Common myeloid progenitor, CD34-positive (primary cell): ENCODE data around the gene RMND1.
"Not testable (repeated sequence)": the region's sequence is repeated elsewhere in the genome, so short reads cannot be mapped to it uniquely, and the experiment has no call there.

ENCODE experiments used
- CTCF ChIA-PET: fragments of 350-600 bp; sonication (Branson Sonifier 250); formaldehyde crosslinking; loops from one replicate; lab custom pipeline; 2021; ENCODE audit warnings: antibody characterized with exemption; lab: Charles Lee
- POLR2A ChIA-PET: fragments of 350-600 bp; sonication (Branson Sonifier 250); formaldehyde crosslinking; loops from one replicate; lab custom pipeline; 2021; ENCODE audit warnings: antibody characterized with exemption; lab: Charles Lee
- DNase-seq, 3 donors: peaks; one replicate each; pipeline versions ENCODE4 v3.0.0 to v3.0.0-alpha.2; 2013
- H3K27ac ChIP-seq, 2 experiments: 1 replicate in 1 of 2; 2 replicates in 1 of 2; pipeline ENCODE4 v1.7.0; 2013; ENCODE audit warnings: inconsistent platforms in 2 of 2, low read length in 2 of 2, mild to moderate bottlenecking in 2 of 2, low read depth in 1 of 2, moderate library complexity in 1 of 2; ENCODE audit not compliant: severe bottlenecking in 2 of 2, insufficient read depth in 1 of 2, poor library complexity in 1 of 2
- H3K27me3 ChIP-seq, 5 experiments: replicated peaks in 2 of 5; 1 replicate in 3 of 5; 2 replicates in 2 of 5; pipeline versions ENCODE4 v1.6.1 to v1.7.0; 2013; ENCODE audit warnings: low read length in 4 of 5, mild to moderate bottlenecking in 2 of 5, moderate library complexity in 2 of 5, inconsistent platforms in 1 of 5; ENCODE audit not compliant: insufficient read depth in 5 of 5, control insufficient read depth in 4 of 5
- H3K36me3 ChIP-seq, 4 experiments: 1 replicate in 2 of 4; 2 replicates in 2 of 4; pipeline versions ENCODE4 v1.6.1 to v1.7.0; 2013; ENCODE audit warnings: low read length in 3 of 4, control low read depth in 1 of 4, mild to moderate bottlenecking in 1 of 4; ENCODE audit not compliant: control insufficient read depth in 4 of 4, insufficient read depth in 4 of 4
- H3K4me1 ChIP-seq, 4 experiments: 1 replicate in 3 of 4; 2 replicates in 1 of 4; pipeline versions ENCODE4 v1.6.1 to v1.7.1; 2013; ENCODE audit warnings: low read length in 3 of 4, mild to moderate bottlenecking in 3 of 4, control low read depth in 1 of 4, inconsistent platforms in 1 of 4, moderate library complexity in 1 of 4; ENCODE audit not compliant: control insufficient read depth in 4 of 4, insufficient read depth in 4 of 4; ENCODE audit errors: control extremely low read depth in 1 of 4
- H3K4me3 ChIP-seq, 7 experiments: 1 replicate in 4 of 7; 2 replicates in 3 of 7; pipeline versions ENCODE4 v1.5.1 to v1.7.0; 2013; ENCODE audit warnings: mild to moderate bottlenecking in 7 of 7, low read length in 6 of 7, moderate library complexity in 6 of 7, inconsistent platforms in 2 of 7, low read depth in 2 of 7, control low read depth in 1 of 7; ENCODE audit not compliant: insufficient read depth in 4 of 7, control insufficient read depth in 1 of 7; ENCODE audit errors: extremely low read depth in 1 of 7
- H3K9me3 ChIP-seq, 5 experiments: 1 replicate in 4 of 5; 2 replicates in 1 of 5; pipeline versions ENCODE4 v1.6.1 to v1.7.1; 2013; ENCODE audit warnings: low read length in 4 of 5, mild to moderate bottlenecking in 2 of 5, inconsistent platforms in 1 of 5, low read depth in 1 of 5, moderate library complexity in 1 of 5; ENCODE audit not compliant: control insufficient read depth in 4 of 5, insufficient read depth in 2 of 5; ENCODE audit errors: control extremely low read depth in 1 of 5
- WGBS: methylation state at CpG from one replicate; pipeline ENCODE4 v1.1.5; 2013; ENCODE audit not compliant: insufficient coverage; 5-methylcytosine and 5-hydroxymethylcytosine counted together

RMND1 gene

GRCh38 chr6:151384151-151384550 lies 67.8 kb downstream of the RMND1 start:
- no peak for DNase-seq
- Histone ChIP-seq H3K36me3 (peaks cover 0 to 4% (median 0%) of the 10 kb centered on the region in 4 experiments), H3K27me3 (no peaks in the 10 kb centered on the region), H3K4me1 (peaks cover 19 to 45% (median 37%) of the 10 kb centered on the region in 4 experiments), H3K9me3 (no peaks in the 10 kb centered on the region), H3K27ac (no peak overlapping the region), H3K4me3 (no peak overlapping the region)
- ChIA-PET CTCF (interaction anchor here (1.0 to 1.9 kb wide), 2 partner anchors 14 to 60 kb away, joined by 4 read pairs; no protein-coding TSS in a partner anchor), POLR2A (no interaction called here)
- WGBS = 100% methylated on average over 4 of the region's 5 CpGs

DNA sequence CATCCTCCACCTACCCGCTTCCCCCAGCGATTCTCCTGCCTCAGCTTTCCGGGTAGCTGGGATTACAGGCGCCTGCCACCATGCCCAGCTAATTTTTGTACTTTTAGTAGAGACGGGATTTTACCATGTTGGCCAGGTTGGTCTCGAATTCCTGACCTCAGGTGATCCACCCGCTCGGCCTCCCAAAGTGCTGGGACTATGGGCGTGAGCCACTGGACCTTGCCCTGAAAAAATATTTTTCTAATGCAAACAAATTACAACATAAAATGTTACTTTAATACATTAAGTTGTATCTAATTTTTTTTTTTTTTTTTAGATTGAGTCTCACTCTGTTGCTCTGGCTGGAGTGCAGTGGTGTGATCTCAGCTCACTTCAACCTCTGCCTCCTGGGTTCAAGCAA lies 69.3 kb downstream of the RMND1 start:
- not testable (repeated sequence) for DNase-seq, H3K4me3 ChIP-seq, H3K9me3 ChIP-seq, H3K36me3 ChIP-seq, H3K27me3 ChIP-seq, H3K27ac ChIP-seq
- H3K4me1 ChIP-seq = peaks cover 10 to 30% (median 23%) of the 10 kb centered on the region in 4 experiments
- CTCF ChIA-PET = interaction anchor here (0.8 to 1.9 kb wide), 2 partner anchors 13 to 46 kb away, joined by 3 to 4 read pairs; no protein-coding TSS in a partner anchor
- POLR2A ChIA-PET = interaction anchor here (0.7 kb wide), 1 partner anchor 10 kb away, joined by 6 read pairs; no protein-coding TSS in a partner anchor
- WGBS = 91% methylated on average over 8 of the region's 9 CpGs

DNA sequence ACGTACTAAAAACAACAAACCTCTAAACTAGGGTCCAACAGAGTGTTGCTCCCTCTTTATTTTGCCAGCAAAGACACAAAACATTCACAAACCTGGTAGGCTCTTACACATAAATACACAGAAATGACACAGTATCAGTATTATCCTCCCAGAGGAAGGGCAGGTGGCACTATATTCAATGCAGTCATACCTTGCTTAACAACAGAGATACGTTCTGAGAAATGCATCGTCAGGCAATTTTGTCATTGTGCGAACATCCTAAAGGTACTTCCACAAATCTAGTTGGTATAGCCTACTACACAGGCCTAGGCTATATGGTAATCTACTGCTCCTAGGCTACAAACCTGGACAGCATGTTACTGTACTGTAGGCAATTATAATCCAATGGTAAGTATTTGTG lies 70.2 kb downstream of the RMND1 start:
- WGBS = 97% methylated on average over 3 of the region's 4 CpGs
- ChIA-PET CTCF (no interaction called here), POLR2A (no interaction called here)
- Histone ChIP-seq H3K9me3 (no peaks in the 10 kb centered on the region), H3K4me1 (peaks cover 10 to 26% (median 21%) of the 10 kb centered on the region in 4 experiments), H3K4me3 (no peak overlapping the region), H3K27ac (no peak overlapping the region), H3K27me3 (no peaks in the 10 kb centered on the region), H3K36me3 (peaks cover 0 to 4% (median 0%) of the 10 kb centered on the region in 4 experiments)
- DNase-seq = no peak

DNA sequence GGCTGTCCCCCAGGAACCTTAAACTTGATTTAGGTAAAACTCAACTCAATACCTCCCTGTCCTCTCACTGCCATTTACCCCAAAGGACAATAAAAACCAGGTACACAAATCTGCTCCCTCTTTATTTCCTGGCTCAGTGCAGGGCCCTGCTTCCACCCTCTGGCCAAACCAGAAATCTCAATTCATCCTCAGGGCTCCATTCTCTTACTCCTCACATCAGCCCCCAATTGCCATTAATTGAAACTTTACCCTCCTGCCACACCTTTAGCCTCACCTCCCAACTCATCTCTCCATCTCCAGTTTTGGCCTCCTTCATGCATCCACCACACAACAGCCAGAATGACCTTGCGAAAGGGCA lies 71.1 kb downstream of the RMND1 start:
- Histone ChIP-seq H3K4me1 (peaks cover 10 to 26% (median 22%) of the 10 kb centered on the region in 4 experiments), H3K27me3 (no peaks in the 10 kb centered on the region), H3K36me3 (peaks cover 0 to 4% (median 0%) of the 10 kb centered on the region in 4 experiments), H3K4me3 (no peak overlapping the region), H3K27ac (peak overlapping the region in 1 of 2 experiments; percentile 49), H3K9me3 (no peaks in the 10 kb centered on the region)
- POLR2A ChIA-PET = no interaction called here
- WGBS = 100% methylated on average over 1 of the region's 1 CpG
- CTCF ChIA-PET = no interaction called here
- DNase-seq = no peak

DNA sequence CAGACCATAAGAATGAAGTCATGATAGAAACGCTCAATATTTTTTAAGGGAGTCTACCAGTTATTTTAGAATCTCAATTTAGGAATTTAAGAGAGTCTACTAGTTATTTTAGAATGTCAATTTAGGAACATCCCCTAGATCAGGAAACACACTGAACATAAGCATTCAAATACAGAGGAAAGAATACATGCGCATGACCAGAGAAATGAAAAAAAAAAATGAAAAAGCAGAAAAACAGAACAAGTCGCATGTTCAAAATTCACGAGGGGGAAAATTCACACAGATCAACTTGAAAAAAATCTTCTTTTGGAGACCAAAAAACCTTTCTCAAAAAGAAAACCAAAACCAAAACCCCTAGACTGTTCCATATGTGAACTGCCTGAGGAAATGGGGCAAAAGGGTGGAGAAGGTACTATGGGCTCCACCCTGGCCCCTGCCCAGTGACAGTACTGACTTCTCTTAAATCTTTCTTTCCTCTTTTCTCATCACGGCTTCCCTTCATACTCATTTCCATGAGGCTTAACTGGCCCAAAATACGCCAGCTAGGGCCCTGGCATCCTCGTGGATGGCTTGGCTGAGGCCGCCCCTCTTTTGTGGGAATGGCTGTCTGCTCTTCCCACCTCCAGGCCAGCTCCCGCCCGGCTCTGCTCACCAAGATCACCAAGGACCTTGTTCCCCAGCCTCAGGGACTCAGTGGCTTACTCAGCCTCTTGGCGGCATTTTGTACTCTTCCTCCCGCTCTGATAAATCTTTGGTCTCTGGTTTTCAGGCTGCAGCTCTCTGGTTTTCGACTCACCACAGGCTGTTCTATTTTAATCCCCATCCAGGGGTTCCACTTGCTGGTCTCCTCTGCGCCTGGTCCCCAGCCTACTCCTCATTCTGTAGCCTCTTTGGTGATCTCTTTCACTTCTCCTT lies 71.7 kb downstream of the RMND1 start:
- H3K4me3 ChIP-seq = peak overlapping the region in 4 of 7 experiments; percentile 2 to 42 (median 28)
- DNase-seq = peak; percentile 10 to 75 (median 61)
- CTCF ChIA-PET = interaction anchor here (0.6 kb wide), 1 partner anchor 918 kb away, joined by 3 read pairs; no protein-coding TSS in a partner anchor
- H3K9me3 ChIP-seq = no peaks in the 10 kb centered on the region
- 89% methylated on average over 11 of the region's 14 CpGs for WGBS
- H3K27me3 ChIP-seq = no peaks in the 10 kb centered on the region
- POLR2A ChIA-PET = no interaction called here
- H3K36me3 ChIP-seq = peaks cover 0 to 4% (median 0%) of the 10 kb centered on the region in 4 experiments
- peak overlapping the region in 1 of 2 experiments; percentile 49 for H3K27ac ChIP-seq
- peaks cover 10 to 22% (median 18%) of the 10 kb centered on the region in 4 experiments for H3K4me1 ChIP-seq

GRCh38 chr6:151377095-151377494 lies 74.8 kb downstream of the RMND1 start:
- Histone ChIP-seq H3K36me3 (peaks cover 0 to 2% (median under 1%) of the 10 kb centered on the region in 4 experiments), H3K27me3 (no peaks in the 10 kb centered on the region), H3K4me1 (peaks cover 7 to 32% (median 23%) of the 10 kb centered on the region in 4 experiments), H3K9me3 (no peaks in the 10 kb centered on the region), H3K27ac (no peak overlapping the region), H3K4me3 (no peak overlapping the region)
- WGBS = 60% methylated on average over 2 of the region's 3 CpGs
- CTCF ChIA-PET = no interaction called here
- no peak for DNase-seq
- POLR2A ChIA-PET = no interaction called here

DNA sequence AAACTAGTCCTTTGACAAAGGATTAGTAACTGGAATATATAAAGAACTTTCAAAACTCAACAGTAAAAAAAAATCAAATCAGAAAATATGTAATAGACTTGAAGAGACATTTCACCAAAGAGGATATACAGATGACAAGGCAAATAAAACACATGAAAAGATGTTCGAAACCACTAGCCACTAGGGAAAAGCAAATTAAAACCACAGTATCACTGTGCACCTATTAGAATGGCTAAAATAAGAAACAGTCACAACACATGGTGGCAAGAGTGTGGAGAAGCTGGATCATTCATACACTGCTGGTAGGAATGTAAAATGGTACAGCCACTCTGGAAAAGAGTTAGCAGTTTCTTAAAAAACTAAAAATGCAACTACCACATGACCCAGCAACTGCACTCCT lies 75.5 kb downstream of the RMND1 start:
- Histone ChIP-seq H3K4me3 (no peak overlapping the region), H3K27me3 (no peaks in the 10 kb centered on the region), H3K4me1 (peaks cover 4 to 37% (median 26%) of the 10 kb centered on the region in 4 experiments), H3K9me3 (no peaks in the 10 kb centered on the region), H3K27ac (no peak overlapping the region), H3K36me3 (peaks cover 0 to 6% (median 4%) of the 10 kb centered on the region in 4 experiments)
- no peak for DNase-seq
- POLR2A ChIA-PET = no interaction called here
- WGBS = no CpG with 5 or more reads among the region's 1 CpG
- CTCF ChIA-PET = no interaction called here
